GM12878 (cell line): ENCODE measurements around the gene BMPR1B.

Experiments
- BRCA1 ChIP-seq: IDR thresholded peaks from 2 replicates; pipeline ENCODE4 v1.6.1; 2011; ENCODE audit warnings: low read depth, low read length, improper control_type of control experiment
- CEBPB ChIP-seq, 2 experiments: fragments of 150-350 bp in 1 of 2; IDR thresholded peaks; 2 replicates each; pipeline ENCODE4 v1.6.1; 2012 to 2014; ENCODE audit warnings: low read depth in 2 of 2, low read length in 2 of 2, borderline replicate concordance in 1 of 2, inconsistent platforms in 1 of 2
- EZH2 ChIP-seq: IDR thresholded peaks from 2 replicates; pipeline ENCODE4 v1.6.1; 2012; ENCODE audit warnings: low read depth, mild to moderate bottlenecking, control low read depth, inconsistent platforms, low read length, borderline replicate concordance; ENCODE audit not compliant: control insufficient read depth
- LARP7 ChIP-seq: fragments of 450-650 bp; IDR thresholded peaks from 2 replicates; pipeline ENCODE4 v1.6.1; 2017; ENCODE audit warnings: mild to moderate bottlenecking
- MTA2 ChIP-seq: fragments of 450-650 bp; IDR thresholded peaks from 2 replicates; pipeline ENCODE4 v1.6.1; 2016; ENCODE audit warnings: low read depth, mild to moderate bottlenecking, moderate library complexity
- TF ChIP-seq, protein P1 (sequence below): fragments of 450-650 bp; formaldehyde crosslinking; IDR thresholded peaks from 2 replicates; pipeline ENCODE4 v1.4.0; 2020; ENCODE audit warnings: mild to moderate bottlenecking, moderate library complexity

DNA sequence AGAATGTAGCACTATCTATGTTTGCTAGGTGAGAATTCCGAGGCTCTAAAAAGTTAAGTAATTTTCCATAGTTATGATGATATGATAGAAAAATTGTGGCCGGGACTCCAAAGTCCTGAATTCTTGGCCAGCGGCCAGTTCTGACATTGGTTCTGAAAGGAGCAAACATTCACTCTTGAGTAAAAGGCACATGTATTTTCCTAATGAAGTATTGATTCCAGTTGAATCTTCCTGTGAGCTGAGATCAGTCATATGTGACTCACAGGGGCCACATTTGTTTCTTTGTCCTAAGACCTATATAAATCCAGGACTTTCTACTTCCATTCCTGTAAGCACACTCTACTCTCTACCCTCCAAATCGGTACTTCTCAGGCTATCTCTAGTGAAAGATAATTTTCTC lies 349.9 kb downstream of the BMPR1B start:
- TF ChIP-seq, protein P1, sequence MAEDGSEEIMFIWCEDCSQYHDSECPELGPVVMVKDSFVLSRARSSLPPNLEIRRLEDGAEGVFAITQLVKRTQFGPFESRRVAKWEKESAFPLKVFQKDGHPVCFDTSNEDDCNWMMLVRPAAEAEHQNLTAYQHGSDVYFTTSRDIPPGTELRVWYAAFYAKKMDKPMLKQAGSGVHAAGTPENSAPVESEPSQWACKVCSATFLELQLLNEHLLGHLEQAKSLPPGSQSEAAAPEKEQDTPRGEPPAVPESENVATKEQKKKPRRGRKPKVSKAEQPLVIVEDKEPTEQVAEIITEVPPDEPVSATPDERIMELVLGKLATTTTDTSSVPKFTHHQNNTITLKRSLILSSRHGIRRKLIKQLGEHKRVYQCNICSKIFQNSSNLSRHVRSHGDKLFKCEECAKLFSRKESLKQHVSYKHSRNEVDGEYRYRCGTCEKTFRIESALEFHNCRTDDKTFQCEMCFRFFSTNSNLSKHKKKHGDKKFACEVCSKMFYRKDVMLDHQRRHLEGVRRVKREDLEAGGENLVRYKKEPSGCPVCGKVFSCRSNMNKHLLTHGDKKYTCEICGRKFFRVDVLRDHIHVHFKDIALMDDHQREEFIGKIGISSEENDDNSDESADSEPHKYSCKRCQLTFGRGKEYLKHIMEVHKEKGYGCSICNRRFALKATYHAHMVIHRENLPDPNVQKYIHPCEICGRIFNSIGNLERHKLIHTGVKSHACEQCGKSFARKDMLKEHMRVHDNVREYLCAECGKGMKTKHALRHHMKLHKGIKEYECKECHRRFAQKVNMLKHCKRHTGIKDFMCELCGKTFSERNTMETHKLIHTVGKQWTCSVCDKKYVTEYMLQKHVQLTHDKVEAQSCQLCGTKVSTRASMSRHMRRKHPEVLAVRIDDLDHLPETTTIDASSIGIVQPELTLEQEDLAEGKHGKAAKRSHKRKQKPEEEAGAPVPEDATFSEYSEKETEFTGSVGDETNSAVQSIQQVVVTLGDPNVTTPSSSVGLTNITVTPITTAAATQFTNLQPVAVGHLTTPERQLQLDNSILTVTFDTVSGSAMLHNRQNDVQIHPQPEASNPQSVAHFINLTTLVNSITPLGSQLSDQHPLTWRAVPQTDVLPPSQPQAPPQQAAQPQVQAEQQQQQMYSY (CRISPR knock-in tag): no peak
- TF ChIP-seq BRCA1 (no peak), EZH2 (no peak), CEBPB (IDR thresholded peaks at IDR 0.05; ENCODE audit: borderline replicate concordance in 1 of 2, low read depth in 2 of 2, low read length in 2 of 2) (no peak), MTA2 (no peak), LARP7 (no peak)
